Tibial nerve (tissue), 4 donors: ENCODE data around the gene A2M. TPM values are rescaled to one million over a fixed set of nuclear protein-coding genes. Genes with fewer than 3 reads are reported as not detected.
"Not testable (repeated sequence)": the region's sequence is repeated elsewhere in the genome, so short reads cannot be mapped to it uniquely, and the experiment has no call there.

Experiments
- DNase-seq, 2 donors: peaks; one replicate each; pipeline ENCODE4 v3.0.0-alpha.2; 2019; ENCODE audit warnings: low spot score in 2 of 2
- H3K27ac ChIP-seq, 4 donors: fragments of 200-600 bp; sonication (generic) in 3 of 4; one replicate each; pipeline ENCODE4 v1.5.1; 2017 to 2019; ENCODE audit warnings: mild to moderate bottlenecking in 1 of 4
- H3K27me3 ChIP-seq, 2 donors: fragments of 200-600 bp; sonication (generic) in 1 of 2; one replicate each; pipeline versions ENCODE4 v1.5.1 to v1.6.0; 2017 to 2019
- H3K36me3 ChIP-seq, 3 donors: fragments of 200-600 bp; sonication (generic); one replicate each; pipeline ENCODE4 v1.5.1; 2018 to 2019
- H3K4me1 ChIP-seq, 4 donors: fragments of 200-600 bp; sonication (generic) in 3 of 4; one replicate each; pipeline ENCODE4 v1.5.1; 2017 to 2019
- H3K4me3 ChIP-seq, 4 donors: fragments of 200-600 bp; sonication (generic) in 3 of 4; one replicate each; pipeline ENCODE4 v1.5.1; 2017 to 2019; ENCODE audit warnings: mild to moderate bottlenecking in 1 of 4, moderate library complexity in 1 of 4
- H3K9me3 ChIP-seq, 4 donors: fragments of 200-600 bp; sonication (generic) in 3 of 4; one replicate each; pipeline ENCODE4 v1.5.1; 2017 to 2019
- EP300 ChIP-seq, 2 donors: sonication (generic); formaldehyde crosslinking; IDR thresholded peaks; one replicate each; pipeline ENCODE4 v1.6.1; 2017; ENCODE audit warnings: antibody characterized with exemption in 2 of 2, mild to moderate bottlenecking in 1 of 2
- POLR2A ChIP-seq, 2 donors: fragments of 450-650 bp; IDR thresholded peaks; one replicate each; pipeline ENCODE4 v1.6.1; 2017; ENCODE audit warnings: antibody characterized with exemption in 2 of 2, mild to moderate bottlenecking in 2 of 2, moderate library complexity in 2 of 2
- WGBS, 2 donors: methylation state at CpG; one replicate each; pipeline ENCODE4 v1.1.5; 2018; 5-methylcytosine and 5-hydroxymethylcytosine counted together
- total RNA-seq, 4 donors: library from RNA; depleted of rRNA; stranded (reverse); fragments of >200 nt; gene quantifications; one replicate each; pipeline ENCODE4 v1.1.0, GENCODE V29; 2016
- TF ChIP-seq, protein P1 (sequence below), 5 experiments: fragments of 200-600 bp in 3 of 5; fragments of 450-650 bp in 2 of 5; sonication (generic) in 3 of 5; IDR thresholded peaks; one replicate each; pipeline ENCODE4 v1.5.1; 2016 to 2019; ENCODE audit warnings: antibody characterized with exemption in 5 of 5, mild to moderate bottlenecking in 3 of 5, moderate library complexity in 2 of 5

Gene A2M
- total RNA-seq, 4 donors from 2014 or later = 183 to 396 (median 303) TPM

- 64 to 89% methylated on average over 2 of the region's 2 CpGs for WGBS, 2 donors
- peaks cover 0 to 25% (median 3%) of the 10 kb centered on the region in 4 donors for H3K9me3 ChIP-seq
- no peaks in the 10 kb centered on the region for H3K27me3 ChIP-seq
- DNase-seq = no peak
- no peak overlapping the region for H3K4me3 ChIP-seq
- no peak overlapping the region for H3K27ac ChIP-seq
- no peaks in the 10 kb centered on the region for H3K4me1 ChIP-seq
- TF ChIP-seq EP300 (IDR thresholded peaks at IDR 0.05) (no peak), POLR2A (IDR thresholded peaks at IDR 0.05) (no peak)
- TF ChIP-seq, protein P1, sequence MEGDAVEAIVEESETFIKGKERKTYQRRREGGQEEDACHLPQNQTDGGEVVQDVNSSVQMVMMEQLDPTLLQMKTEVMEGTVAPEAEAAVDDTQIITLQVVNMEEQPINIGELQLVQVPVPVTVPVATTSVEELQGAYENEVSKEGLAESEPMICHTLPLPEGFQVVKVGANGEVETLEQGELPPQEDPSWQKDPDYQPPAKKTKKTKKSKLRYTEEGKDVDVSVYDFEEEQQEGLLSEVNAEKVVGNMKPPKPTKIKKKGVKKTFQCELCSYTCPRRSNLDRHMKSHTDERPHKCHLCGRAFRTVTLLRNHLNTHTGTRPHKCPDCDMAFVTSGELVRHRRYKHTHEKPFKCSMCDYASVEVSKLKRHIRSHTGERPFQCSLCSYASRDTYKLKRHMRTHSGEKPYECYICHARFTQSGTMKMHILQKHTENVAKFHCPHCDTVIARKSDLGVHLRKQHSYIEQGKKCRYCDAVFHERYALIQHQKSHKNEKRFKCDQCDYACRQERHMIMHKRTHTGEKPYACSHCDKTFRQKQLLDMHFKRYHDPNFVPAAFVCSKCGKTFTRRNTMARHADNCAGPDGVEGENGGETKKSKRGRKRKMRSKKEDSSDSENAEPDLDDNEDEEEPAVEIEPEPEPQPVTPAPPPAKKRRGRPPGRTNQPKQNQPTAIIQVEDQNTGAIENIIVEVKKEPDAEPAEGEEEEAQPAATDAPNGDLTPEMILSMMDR (IDR thresholded peaks at IDR 0.05) = no peak
- no peaks in the 10 kb centered on the region for H3K36me3 ChIP-seq
These were observed 31.7 kb upstream of the A2M start for GRCh38 chr12:9147461-9147860.

DNA sequence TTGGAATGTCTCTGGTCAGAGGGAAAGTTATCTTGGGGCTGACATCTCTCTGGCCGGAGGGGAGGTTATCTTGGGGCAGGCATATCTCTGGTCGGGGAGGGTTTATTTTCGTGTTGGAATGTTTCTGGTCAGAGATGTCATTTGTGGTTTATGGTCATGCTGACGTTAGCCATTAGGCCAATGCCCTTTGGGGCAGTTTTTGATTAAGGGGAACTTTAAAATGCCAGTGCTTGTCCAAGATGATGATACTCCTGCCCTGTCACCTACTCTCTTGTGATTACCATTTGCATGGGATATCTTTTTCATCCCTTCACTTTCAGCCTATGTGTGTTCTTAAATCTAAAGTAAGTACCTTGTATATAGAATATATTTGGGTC, 29.0 kb upstream of the A2M start:
- Histone ChIP-seq H3K9me3 (peaks cover 0 to 25% (median 3%) of the 10 kb centered on the region in 4 donors), H3K4me1 (no peaks in the 10 kb centered on the region), H3K4me3 (no peak overlapping the region), H3K27ac (no peak overlapping the region), H3K27me3 (no peaks in the 10 kb centered on the region), H3K36me3 (no peaks in the 10 kb centered on the region)
- no peak for DNase-seq
- TF ChIP-seq POLR2A (IDR thresholded peaks at IDR 0.05) (no peak), EP300 (IDR thresholded peaks at IDR 0.05) (no peak)
- TF ChIP-seq, protein P1 (IDR thresholded peaks at IDR 0.05) = no peak
- 50 to 77% methylated on average over 4 of the region's 4 CpGs for WGBS, 2 donors

DNA sequence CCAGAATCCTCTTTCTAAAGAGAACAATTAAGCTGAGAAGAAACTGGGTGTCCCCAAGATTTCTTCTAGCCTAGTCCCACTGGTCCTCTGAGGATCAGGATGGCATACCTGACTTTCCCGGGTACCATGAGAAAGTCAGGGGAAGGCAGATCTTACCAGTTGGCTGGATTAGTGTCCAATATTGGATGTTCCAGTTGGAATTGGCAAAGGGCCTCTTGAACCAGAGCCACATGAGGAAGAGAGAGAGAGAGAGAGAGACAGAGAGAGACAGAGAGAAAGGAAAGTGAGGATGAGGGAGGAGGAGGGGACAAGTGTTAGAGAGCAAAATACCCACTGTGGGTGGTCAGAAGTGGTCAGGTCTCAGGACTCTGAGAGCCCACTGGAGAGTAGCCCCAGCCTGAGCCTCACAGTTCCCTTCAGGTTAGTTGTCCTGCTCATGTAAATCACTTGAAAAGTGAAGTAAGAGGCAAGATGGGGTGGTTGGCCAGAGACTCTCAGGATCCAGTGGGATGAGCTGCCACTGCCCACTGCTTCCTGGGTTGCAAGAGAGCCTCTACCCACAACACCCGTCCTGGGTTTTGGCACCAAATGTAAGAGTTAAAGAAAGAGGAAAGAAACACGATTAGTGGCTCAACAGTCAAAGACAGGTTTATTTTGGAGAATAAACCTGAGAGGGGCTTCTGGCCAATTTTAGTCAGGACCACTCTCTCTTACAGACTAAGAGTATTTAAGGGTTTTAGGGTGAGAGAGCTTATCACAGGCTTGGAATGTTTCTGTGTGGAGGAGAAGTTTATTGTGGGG, 28.4 kb upstream of the A2M start:
- Histone ChIP-seq H3K27ac (no peak overlapping the region), H3K4me1 (no peaks in the 10 kb centered on the region), H3K27me3 (no peaks in the 10 kb centered on the region), H3K9me3 (peaks cover 0 to 25% (median 3%) of the 10 kb centered on the region in 4 donors), H3K4me3 (no peak overlapping the region), H3K36me3 (no peaks in the 10 kb centered on the region)
- no peak for DNase-seq
- WGBS, 2 donors = 96% methylated on average over 3 of the region's 3 CpGs
- TF ChIP-seq, protein P1 (IDR thresholded peaks at IDR 0.05) = no peak
- no peak for TF ChIP-seq POLR2A (IDR thresholded peaks at IDR 0.05)
- no peak for TF ChIP-seq EP300 (IDR thresholded peaks at IDR 0.05)

DNA sequence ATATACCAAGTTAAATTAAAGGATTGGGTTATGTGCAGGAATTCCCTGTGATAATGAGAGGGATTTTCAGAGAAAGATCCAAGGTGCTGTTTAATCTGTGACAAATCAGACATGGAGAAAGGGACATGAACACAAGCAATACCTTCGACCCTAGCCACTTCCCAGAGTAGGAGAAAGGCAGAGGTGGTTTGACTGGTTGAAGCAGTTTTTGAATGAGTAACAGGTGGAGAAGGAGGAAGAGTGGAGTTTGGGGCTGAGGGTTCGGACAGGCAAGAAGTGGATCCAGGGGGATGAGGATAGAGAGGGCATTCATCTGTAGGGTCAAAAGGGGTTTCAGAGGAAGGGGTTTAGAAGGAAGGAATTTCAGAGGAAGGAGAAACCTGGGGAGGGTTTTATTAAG, 27.4 kb upstream of the A2M start:
- 79 to 81% methylated on average over 2 of the region's 2 CpGs for WGBS, 2 donors
- Histone ChIP-seq H3K4me1 (no peaks in the 10 kb centered on the region), H3K9me3 (peaks cover 0 to 25% (median 3%) of the 10 kb centered on the region in 4 donors), H3K36me3 (no peaks in the 10 kb centered on the region), H3K4me3 (no peak overlapping the region), H3K27ac (no peak overlapping the region), H3K27me3 (no peaks in the 10 kb centered on the region)
- no peak for DNase-seq
- TF ChIP-seq, protein P1 (IDR thresholded peaks at IDR 0.05) = no peak
- TF ChIP-seq POLR2A (IDR thresholded peaks at IDR 0.05) (no peak), EP300 (IDR thresholded peaks at IDR 0.05) (no peak)

GRCh38 chr12:9139588-9140290, 24.0 kb upstream of the A2M start:
- WGBS, 2 donors = 42% methylated on average over 2 of the region's 2 CpGs
- H3K36me3 ChIP-seq, H3K4me3 ChIP-seq, DNase-seq, H3K27me3 ChIP-seq, H3K4me1 ChIP-seq, H3K27ac ChIP-seq: not testable (repeated sequence)
- H3K9me3 ChIP-seq = peaks cover 0 to 14% (median 0%) of the 10 kb centered on the region in 4 donors
